Fibroblast of the aortic adventitia (primary cell): ENCODE results near the gene AKAP10. TPM values are rescaled to one million over a fixed set of nuclear protein-coding genes. Genes with fewer than 3 reads are reported as not detected.

Experiments used
- DNase-seq: peaks from one replicate; pipeline ENCODE4 v3.0.0-alpha.2; 2010; ENCODE audit warnings: low read depth
- H3K4me3 ChIP-seq: 2 replicates; pipeline ENCODE4 v1.5.1; 2011; ENCODE audit warnings: low read depth, mild to moderate bottlenecking, control low read depth, low read length, moderate library complexity
- CTCF ChIP-seq: IDR thresholded peaks from 2 replicates; pipeline ENCODE4 v1.5.1; 2011; ENCODE audit warnings: mild to moderate bottlenecking, low read length, control low read depth, inconsistent platforms; ENCODE audit not compliant: insufficient read depth
- total RNA-seq: library from RNA; depleted of rRNA; stranded (reverse); fragments of >200 nt; gene quantifications from 2 replicates; pipeline ENCODE4 v1.2.3, GENCODE V29; 2012; ENCODE audit warnings: low replicate concordance

Gene AKAP10
- total RNA-seq, 1 donor: 26.8 TPM

GRCh38 chr17:19948116-19948943 is 29.3 kb downstream of the AKAP10 start:
- DNase-seq: no peak
- no peak for TF ChIP-seq CTCF
- H3K4me3 ChIP-seq: no peak overlapping the region

GRCh38 chr17:19946921-19947320 is 30.7 kb downstream of the AKAP10 start:
- no peak for TF ChIP-seq CTCF
- DNase-seq: no peak
- H3K4me3 ChIP-seq: no peak overlapping the region

GRCh38 chr17:19945009-19945626 is 32.5 kb downstream of the AKAP10 start:
- no peak overlapping the region for H3K4me3 ChIP-seq
- DNase-seq: no peak
- TF ChIP-seq CTCF: no peak

- no peak overlapping the region for H3K4me3 ChIP-seq
- no peak for DNase-seq
- TF ChIP-seq CTCF: no peak
These were observed 34.0 kb downstream of the AKAP10 start for GRCh38 chr17:19943599-19943998.

- TF ChIP-seq CTCF: no peak
- H3K4me3 ChIP-seq: no peak overlapping the region
- DNase-seq: no peak
These were observed 34.6 kb downstream of the AKAP10 start for GRCh38 chr17:19943026-19943425.

GRCh38 chr17:19940722-19941464 is 36.7 kb downstream of the AKAP10 start:
- no peak for TF ChIP-seq CTCF
- peak; percentile 74 for DNase-seq

More at GRCh38 chr17:19940722-19941464, 36.7 kb downstream of the AKAP10 start:
- H3K4me3 ChIP-seq: no peak overlapping the region
